ENCODE results near the gene USP34. TPM values are rescaled to one million over a fixed set of nuclear protein-coding genes. Genes with fewer than 3 reads are reported as not detected.

The USP34 gene
- total and polyA plus RNA-seq, 2 of the 8 experiments (the other 6 are each of a cell fraction or from before 2014, with no cell fraction given): 56.7 to 91.7 TPM

- Histone ChIP-seq H3K79me2 (ENCODE audit: control insufficient read depth in 1 of 2, insufficient read depth in 2 of 2, low read length in 2 of 2) (no peaks in the 10 kb centered on the region), H3K23me2 (ENCODE audit: low read depth, low read length) (no peaks in the 10 kb centered on the region), H2BK20ac (ENCODE audit: low read length) (no peak overlapping the region), H3K36me3 (ENCODE audit: control insufficient read depth in 2 of 4, insufficient read depth in 4 of 4, low read length in 3 of 4) (no peaks in the 10 kb centered on the region), H4K5ac (ENCODE audit: insufficient read length, low read depth, low read length) (no peak overlapping the region), H3K9ac (replicated peaks in 1 of 4; ENCODE audit: extremely low read depth in 1 of 4, low read depth in 3 of 4, low read length in 3 of 4) (no peak overlapping the region), H2BK12ac (ENCODE audit: low read depth, low read length) (no peak overlapping the region), H4K20me1 (replicated peaks in 1 of 2; ENCODE audit: control insufficient read depth in 1 of 2, insufficient read depth in 2 of 2, low read length in 2 of 2) (no peaks in the 10 kb centered on the region), H4K91ac (replicated peaks; ENCODE audit: insufficient read length, low read length) (no peak overlapping the region), H3K23ac (ENCODE audit: insufficient read length) (no peak overlapping the region), H3K18ac (ENCODE audit: extremely low read depth, low read length) (no peak overlapping the region), H3K4me2 (ENCODE audit: insufficient read depth in 1 of 2, low read depth in 2 of 2, low read length in 2 of 2) (no peak overlapping the region), H3K27ac (ENCODE audit: low read depth, low read length) (no peak overlapping the region), H3K79me1 (ENCODE audit: low read depth, low read length) (no peaks in the 10 kb centered on the region), H2BK15ac (ENCODE audit: low read length) (no peak overlapping the region), H3K4me3 (ENCODE audit: extremely low read depth in 1 of 4, insufficient read depth in 2 of 4, low read depth in 3 of 4, low read length in 4 of 4) (no peak overlapping the region), H2BK120ac (replicated peaks; ENCODE audit: low read depth, low read length) (no peak overlapping the region), H3K9me3 (ENCODE audit: insufficient read depth in 2 of 2, low read depth in 1 of 2, low read length in 1 of 2) (no peaks in the 10 kb centered on the region), H2BK5ac (ENCODE audit: low read depth, low read length) (no peak overlapping the region), H3K4me1 (replicated peaks in 1 of 4; ENCODE audit: control insufficient read depth in 3 of 4, insufficient read depth in 4 of 4, low read length in 3 of 4) (no peaks in the 10 kb centered on the region), H3K27me3 (replicated peaks in 1 of 4; ENCODE audit: control insufficient read depth in 3 of 4, extremely low read depth in 1 of 4, insufficient read depth in 3 of 4, low read length in 3 of 4) (no peaks in the 10 kb centered on the region), H3K56ac (replicated peaks; ENCODE audit: insufficient read length, low read depth, low read length) (no peak overlapping the region), H3K4ac (replicated peaks; ENCODE audit: insufficient read length, low read depth, low read length) (no peak overlapping the region), H2AFZ (ENCODE audit: low read length) (no peak overlapping the region), H2AK5ac (ENCODE audit: low read depth, low read length) (no peak overlapping the region), H4K8ac (ENCODE audit: extremely low read depth, insufficient read depth, low read length) (no peak overlapping the region), H3K14ac (ENCODE audit: insufficient read length) (no peak overlapping the region)
- ChIA-PET CTCF (ENCODE audit: partially characterized antibody) (interaction anchor here (0.6 kb wide), 1 partner anchor 62 kb away, joined by 3 read pairs; no protein-coding TSS in a partner anchor), POLR2A (ENCODE audit: partially characterized antibody) (no interaction called here)
- FAIRE-seq (no peak), DNase-seq (ENCODE audit: low read depth in 1 of 2, low spot score in 2 of 2) (no peak)
- WGBS, 2 experiments (ENCODE audit: extremely low coverage in 1 of 2, insufficient coverage in 1 of 2, insufficient read length in 1 of 2, insufficient replicate concordance in 2 of 2, low coverage in 1 of 2, low lambda C conversion rate in 2 of 2, missing lambda C conversion rate in 1 of 2): 85% methylated on average over 4 of the region's 4 CpGs; no CpG with 5 or more reads in 1 of the 2 experiments
- TF ChIP-seq JUN (IDR thresholded peaks at IDR 0.05; ENCODE audit: low read depth, low read length) (no peak), TAF1 (IDR thresholded peaks at IDR 0.05; ENCODE audit: low read depth, low read length) (no peak), YY1 (IDR thresholded peaks at IDR 0.05; ENCODE audit: low read depth, low read length) (no peak), CEBPB (IDR thresholded peaks at IDR 0.05; ENCODE audit: low read depth, low read length) (no peak), GTF2F1 (IDR thresholded peaks at IDR 0.05; ENCODE audit: borderline replicate concordance, low read depth, low read length) (no peak), SUZ12 (IDR thresholded peaks at IDR 0.05; ENCODE audit: low read length) (no peak), EP300 (IDR thresholded peaks at IDR 0.05; ENCODE audit: borderline replicate concordance in 1 of 2, low read depth in 2 of 2, low read length in 2 of 2) (no peak), RNF2 (IDR thresholded peaks at IDR 0.05; ENCODE audit: borderline replicate concordance, low read depth, low read length, missing control alignments, poor library complexity, severe bottlenecking) (no peak), PHF8 (conservative IDR thresholded peaks at IDR 0.05; ENCODE audit: low read depth, low read length) (no peak), SP1 (IDR thresholded peaks at IDR 0.05; ENCODE audit: low read depth, low read length) (no peak), POLR2A (IDR thresholded peaks at IDR 0.05; ENCODE audit: control extremely low read depth in 1 of 2, low read depth in 2 of 2, low read length in 2 of 2) (no peak), RFX5 (IDR thresholded peaks at IDR 0.05; ENCODE audit: borderline replicate concordance, low read depth, low read length) (no peak)
- TF ChIP-seq, protein P1, sequence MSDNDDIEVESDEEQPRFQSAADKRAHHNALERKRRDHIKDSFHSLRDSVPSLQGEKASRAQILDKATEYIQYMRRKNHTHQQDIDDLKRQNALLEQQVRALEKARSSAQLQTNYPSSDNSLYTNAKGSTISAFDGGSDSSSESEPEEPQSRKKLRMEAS (IDR thresholded peaks at IDR 0.05): no peak
- TF ChIP-seq, protein P2, sequence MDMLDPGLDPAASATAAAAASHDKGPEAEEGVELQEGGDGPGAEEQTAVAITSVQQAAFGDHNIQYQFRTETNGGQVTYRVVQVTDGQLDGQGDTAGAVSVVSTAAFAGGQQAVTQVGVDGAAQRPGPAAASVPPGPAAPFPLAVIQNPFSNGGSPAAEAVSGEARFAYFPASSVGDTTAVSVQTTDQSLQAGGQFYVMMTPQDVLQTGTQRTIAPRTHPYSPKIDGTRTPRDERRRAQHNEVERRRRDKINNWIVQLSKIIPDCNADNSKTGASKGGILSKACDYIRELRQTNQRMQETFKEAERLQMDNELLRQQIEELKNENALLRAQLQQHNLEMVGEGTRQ (IDR thresholded peaks at IDR 0.05; ENCODE audit: low read length): no peak
These were observed 332.0 kb downstream of the USP34 start for GRCh38 chr2:61138859-61139258.

Measured in H1 (cell line).